ENCODE results near the gene SLC23A2. TPM values are rescaled to one million over a fixed set of nuclear protein-coding genes. Genes with fewer than 3 reads are reported as not detected.
A peak's percentile ranks its signal among the peaks of the same experiment; 100 is the strongest.
"Not testable (repeated sequence)": the region's sequence is repeated elsewhere in the genome, so short reads cannot be mapped to it uniquely, and the experiment has no call there.

The SLC23A2 gene
- total RNA-seq, 1 experiment from 2014 or later = 37.3 TPM

GRCh38 chr20:5033566-5033965 lies 32.3 kb upstream of the SLC23A2 start:
- no peaks in the 10 kb centered on the region for H3K9me3 Mint-ChIP-seq (ENCODE audit: unreplicated experiment)
- Histone ChIP-seq H3K9me3 (no peaks in the 10 kb centered on the region), H3K36me3 (ENCODE audit: control insufficient read depth, insufficient read depth, low read length) (no peaks in the 10 kb centered on the region), H3K27me3 (replicated peaks; ENCODE audit: control insufficient read depth, insufficient read depth, low read length) (no peaks in the 10 kb centered on the region), H3K4me1 (peaks cover 33% of the 10 kb centered on the region), H3K4me3 (ENCODE audit: low read depth, low read length) (no peak overlapping the region)
- ChIA-PET CTCF (interaction anchor here (0.6 kb wide), 1 partner anchor 9 kb away, joined by 7 read pairs; no protein-coding TSS in a partner anchor), POLR2A (no interaction called here)
- H3K27me3 Mint-ChIP-seq (ENCODE audit: insufficient read depth, unreplicated experiment) = no peaks in the 10 kb centered on the region
- DNase-seq = no peak
- no peak overlapping the region for H3K4me3 Mint-ChIP-seq (ENCODE audit: unreplicated experiment)
- BruUV-seq (replicated peaks) = no TSS peak
- no peak for TF ChIP-seq CTCF (IDR thresholded peaks at IDR 0.05; ENCODE audit: insufficient read depth in 1 of 2, low read depth in 1 of 2, low read length in 1 of 2, severe bottlenecking in 1 of 2, unreplicated experiment in 1 of 2)
- H3K27ac Mint-ChIP-seq (ENCODE audit: unreplicated experiment) = no peak overlapping the region
- peaks cover 24% of the 10 kb centered on the region for H3K4me1 Mint-ChIP-seq (ENCODE audit: low read depth, unreplicated experiment)
- intact Hi-C loops (cut with micrococcal nuclease; ENCODE audit: unreplicated experiment) = no loop called here
- no peaks in the 10 kb centered on the region for H3K36me3 Mint-ChIP-seq (ENCODE audit: insufficient read depth, unreplicated experiment)

- H3K27me3 Mint-ChIP-seq (ENCODE audit: insufficient read depth, unreplicated experiment); H3K4me3 Mint-ChIP-seq (ENCODE audit: unreplicated experiment); H3K36me3 ChIP-seq (ENCODE audit: control insufficient read depth, insufficient read depth, low read length); BruUV-seq (replicated peaks); DNase-seq; CTCF ChIA-PET; H3K4me3 ChIP-seq (ENCODE audit: low read depth, low read length); H3K36me3 Mint-ChIP-seq (ENCODE audit: insufficient read depth, unreplicated experiment); H3K27me3 ChIP-seq (replicated peaks; ENCODE audit: control insufficient read depth, insufficient read depth, low read length); intact Hi-C loops (cut with micrococcal nuclease; ENCODE audit: unreplicated experiment); H3K9me3 ChIP-seq; H3K9me3 Mint-ChIP-seq (ENCODE audit: unreplicated experiment); POLR2A ChIA-PET: not testable (repeated sequence)
- Mint-ChIP-seq H3K27ac (ENCODE audit: unreplicated experiment) (peak overlapping the region; percentile 13), H3K4me1 (ENCODE audit: low read depth, unreplicated experiment) (peaks cover 27% of the 10 kb centered on the region)
- H3K4me1 ChIP-seq = peaks cover 33% of the 10 kb centered on the region
Observed at GRCh38 chr20:5031701-5032100, 30.4 kb upstream of the SLC23A2 start.

GRCh38 chr20:5031206-5031557 lies 29.9 kb upstream of the SLC23A2 start:
- CTCF ChIA-PET = no interaction called here
- H3K4me1 ChIP-seq = peaks cover 33% of the 10 kb centered on the region
- intact Hi-C loops (cut with micrococcal nuclease; ENCODE audit: unreplicated experiment) = no loop called here
- no peaks in the 10 kb centered on the region for H3K27me3 Mint-ChIP-seq (ENCODE audit: insufficient read depth, unreplicated experiment)
- no peaks in the 10 kb centered on the region for H3K36me3 Mint-ChIP-seq (ENCODE audit: insufficient read depth, unreplicated experiment)
- BruUV-seq (replicated peaks) = no TSS peak
- H3K4me1 Mint-ChIP-seq (ENCODE audit: low read depth, unreplicated experiment) = peaks cover 27% of the 10 kb centered on the region
- H3K9me3 Mint-ChIP-seq (ENCODE audit: unreplicated experiment) = no peaks in the 10 kb centered on the region
- DNase-seq = peak; percentile 38 to 46
- peak overlapping the region; percentile 3 for H3K4me3 Mint-ChIP-seq (ENCODE audit: unreplicated experiment)
- H3K36me3 ChIP-seq (ENCODE audit: control insufficient read depth, insufficient read depth, low read length) = no peaks in the 10 kb centered on the region
- POLR2A ChIA-PET = no interaction called here
- TF ChIP-seq CTCF (IDR thresholded peaks at IDR 0.05; ENCODE audit: insufficient read depth in 1 of 2, low read depth in 1 of 2, low read length in 1 of 2, severe bottlenecking in 1 of 2, unreplicated experiment in 1 of 2) = no peak
- H3K27ac Mint-ChIP-seq (ENCODE audit: unreplicated experiment) = peak overlapping the region; percentile 13
- no peaks in the 10 kb centered on the region for H3K9me3 ChIP-seq
- no peaks in the 10 kb centered on the region for H3K27me3 ChIP-seq (replicated peaks; ENCODE audit: control insufficient read depth, insufficient read depth, low read length)
- H3K4me3 ChIP-seq (ENCODE audit: low read depth, low read length) = no peak overlapping the region
